ENCODE measurements around the gene SSR4. TPM values are rescaled to one million over a fixed set of nuclear protein-coding genes. Genes with fewer than 3 reads are reported as not detected.

Gene SSR4
- total RNA-seq, 1 experiment from 2014 or later, result 179 TPM

- peak within 1 kb of the TSS; percentile 80 to 89 for H3K4me3 Mint-ChIP-seq
- TF ChIP-seq CTCF (conservative IDR thresholded peaks at IDR 0.05), result no peak
- Histone ChIP-seq H3T11ph (ENCODE audit: low read length) (no peak within 1 kb of the TSS), H3K18ac (ENCODE audit: insufficient read length, low read depth, low read length) (no peak within 1 kb of the TSS), H3K56ac (ENCODE audit: insufficient read length, low read depth, low read length) (no peak within 1 kb of the TSS), H3K9ac (ENCODE audit: extremely low read depth, insufficient read length, low read length) (peak within 1 kb of the TSS; percentile 2), H3K79me2 (ENCODE audit: insufficient read depth, low read length) (peaks cover 25% of the 10 kb centered on the region; the same call in 1 of the 2 replicates), H2BK120ac (ENCODE audit: low read depth, low read length, poor library complexity, severe bottlenecking) (no peak within 1 kb of the TSS), H2BK20ac (ENCODE audit: low read depth, low read length, poor library complexity, severe bottlenecking) (no peak within 1 kb of the TSS), H2BK15ac (ENCODE audit: low read depth, low read length) (no peak within 1 kb of the TSS), H3K4me1 (ENCODE audit: insufficient read depth, low read length) (peaks cover 3% of the 10 kb centered on the region; the same call in 1 of the 2 replicates), H4K91ac (ENCODE audit: insufficient read length, low read depth, low read length) (no peak within 1 kb of the TSS), H3K27ac (ENCODE audit: insufficient read length, low read depth, low read length) (no peak within 1 kb of the TSS), H3K4me2 (ENCODE audit: insufficient read depth, insufficient read length, low read length) (peak within 1 kb of the TSS; percentile 66), H3K23ac (ENCODE audit: insufficient read length, low read depth, low read length) (no peak within 1 kb of the TSS), H3K27me3 (ENCODE audit: insufficient read depth, low read length) (no peaks in the 10 kb centered on the region), H2AK5ac (ENCODE audit: insufficient read length, low read length) (no peak within 1 kb of the TSS), H2BK5ac (ENCODE audit: insufficient read length, low read length) (no peak within 1 kb of the TSS), H4K20me1 (ENCODE audit: control insufficient read depth, insufficient read depth, insufficient read length) (no peaks in the 10 kb centered on the region), H4K8ac (replicated peaks; ENCODE audit: insufficient read length, low read depth, low read length) (no peak within 1 kb of the TSS), H2AFZ (ENCODE audit: low read length) (no peak within 1 kb of the TSS), H3K4ac (ENCODE audit: low read depth, low read length) (no peak within 1 kb of the TSS), H3K9me3 (ENCODE audit: control insufficient read depth, low read depth, low read length) (peaks cover 10% of the 10 kb centered on the region), H3K23me2 (ENCODE audit: insufficient read length, low read depth, low read length, poor library complexity, severe bottlenecking) (peaks cover 5% of the 10 kb centered on the region), H3K14ac (ENCODE audit: insufficient read depth, low read length) (no peak within 1 kb of the TSS), H2BK12ac (ENCODE audit: insufficient read length, low read depth, low read length) (no peak within 1 kb of the TSS), H3K79me1 (ENCODE audit: insufficient read depth, low read depth, low read length, poor library complexity, severe bottlenecking) (no peaks in the 10 kb centered on the region), H4K5ac (ENCODE audit: insufficient read length, low read depth, low read length) (no peak within 1 kb of the TSS)
- peak within 1 kb of the TSS in 1 of 3 experiments; percentile 82; a peak in 2 of 7 replicates for H3K27ac Mint-ChIP-seq
- WGBS (ENCODE audit: extremely low coverage, insufficient read length, low lambda C conversion rate), result no CpG with 5 or more reads among the region's 97 CpGs
- peaks cover 57 to 71% of the 10 kb centered on the region in 2 experiments for H3K9me3 Mint-ChIP-seq
- peaks cover 11 to 28% (median 17%) of the 10 kb centered on the region in 3 experiments for H3K36me3 Mint-ChIP-seq (ENCODE audit: insufficient read depth in 1 of 3, low read depth in 3 of 3)
- DNase-seq, result no peak
- peaks cover 23 to 36% of the 10 kb centered on the region in 2 experiments for H3K4me1 Mint-ChIP-seq
- H3K27me3 Mint-ChIP-seq (ENCODE audit: low read depth), result peaks cover 6% of the 10 kb centered on the region
Measured at GRCh38 chrX:153829799-153830639, 35.6 kb downstream of the SSR4 start, which contains the start of gene PDZD4. Gene PDZD4, minus strand, starts transcription at chrX:153830544. Its CDS starts 246 bp downstream, at chrX:153830298.

Data from H9 (cell line).